HEK293 (cell line): ENCODE measurements around the gene RAD50.

Experiments used
- CTCF ChIA-PET: fragments of 350-600 bp; formaldehyde crosslinking; extraction: SDS; loops from one replicate; lab custom pipeline; 2021; ENCODE audit warnings: antibody characterized with exemption; lab: Yijun Ruan, JAX
- POLR2A ChIA-PET: fragments of 300-600 bp; formaldehyde crosslinking; extraction: SDS; loops from one replicate; lab custom pipeline; 2020; ENCODE audit warnings: antibody characterized with exemption, inconsistent platforms; lab: Yijun Ruan, JAX
- H3K27ac ChIP-seq: fragments of 200-500 bp; sonication (Bioruptor generic); 2 replicates; pipeline ENCODE4 v1.5.1; 2014; ENCODE audit warnings: low read depth, low read length, control low read depth, inconsistent platforms; ENCODE audit errors: extremely low read depth
- H3K36me3 ChIP-seq, 2 experiments: fragments of 200-500 bp in 1 of 2; sonication (Bioruptor generic) in 1 of 2; 1 replicate in 1 of 2; 2 replicates in 1 of 2; pipeline ENCODE4 v1.5.1; 2014 to 2017; ENCODE audit warnings: inconsistent platforms in 2 of 2, low read length in 2 of 2; ENCODE audit not compliant: control insufficient read depth in 2 of 2, insufficient read depth in 1 of 2
- H3K4me1 ChIP-seq: fragments of 200-500 bp; sonication (Bioruptor generic); 2 replicates; pipeline ENCODE4 v1.5.1; 2014; ENCODE audit warnings: mild to moderate bottlenecking, low read length, inconsistent platforms; ENCODE audit not compliant: control insufficient read depth, insufficient read depth
- H3K4me3 ChIP-seq: 2 replicates; pipeline ENCODE4 v1.5.1; 2011; ENCODE audit warnings: low read depth, mild to moderate bottlenecking, control low read depth, low read length, moderate library complexity
- H3K9me3 ChIP-seq: fragments of 200-500 bp; sonication (Bioruptor generic); 2 replicates; pipeline ENCODE4 v1.5.1; 2014; ENCODE audit warnings: low read depth, low read length, inconsistent platforms; ENCODE audit not compliant: control insufficient read depth, insufficient read depth
- CTCF ChIP-seq: fragments of 450-650 bp; formaldehyde crosslinking; IDR thresholded peaks from 2 replicates; pipeline ENCODE4 v1.5.1; 2016; ENCODE audit warnings: missing biosample characterization, missing genetic modification characterization
- FEZF1 ChIP-seq: fragments of 450-650 bp; formaldehyde crosslinking; IDR thresholded peaks from 2 replicates; pipeline ENCODE4 v1.5.1; 2016; ENCODE audit warnings: missing biosample characterization, missing genetic modification characterization
- GLI2 ChIP-seq: fragments of 450-650 bp; formaldehyde crosslinking; IDR thresholded peaks from 2 replicates; pipeline ENCODE4; 2017; ENCODE audit warnings: missing biosample characterization, missing genetic modification characterization, low read depth, borderline replicate concordance
- KLF16 ChIP-seq: fragments of 450-650 bp; formaldehyde crosslinking; IDR thresholded peaks from 2 replicates; pipeline ENCODE4 v1.5.1; 2017; ENCODE audit warnings: missing biosample characterization, missing genetic modification characterization
- MYNN ChIP-seq: fragments of 450-650 bp; formaldehyde crosslinking; IDR thresholded peaks from 2 replicates; pipeline ENCODE4 v1.5.1; 2016; ENCODE audit warnings: missing biosample characterization, missing genetic modification characterization, borderline replicate concordance
- SP2 ChIP-seq: fragments of 450-650 bp; formaldehyde crosslinking; IDR thresholded peaks from 2 replicates; pipeline ENCODE4 v1.5.1; 2016; ENCODE audit warnings: missing biosample characterization, missing genetic modification characterization
- TRIM28 ChIP-seq: IDR thresholded peaks from 2 replicates; pipeline ENCODE4 v1.6.1; 2011; ENCODE audit warnings: low read length, control low read depth, borderline replicate concordance
- ZBTB20 ChIP-seq: fragments of 450-650 bp; formaldehyde crosslinking; IDR thresholded peaks from 2 replicates; pipeline ENCODE4 v1.5.1; 2016; ENCODE audit warnings: missing biosample characterization, missing genetic modification characterization
- ZFP3 ChIP-seq: fragments of 450-650 bp; formaldehyde crosslinking; IDR thresholded peaks from 2 replicates; pipeline ENCODE4 v1.5.1; 2016; ENCODE audit warnings: low read depth, missing biosample characterization, missing genetic modification characterization
- ZNF184 ChIP-seq: fragments of 450-650 bp; IDR thresholded peaks from 2 replicates; pipeline ENCODE4 v1.5.1; 2018; ENCODE audit warnings: missing biosample characterization, mild to moderate bottlenecking, missing genetic modification characterization
- ZNF324 ChIP-seq: fragments of 450-650 bp; formaldehyde crosslinking; IDR thresholded peaks from 2 replicates; pipeline ENCODE4 v1.5.1; 2016; ENCODE audit warnings: missing biosample characterization, missing genetic modification characterization
- ZNF341 ChIP-seq: fragments of 450-650 bp; formaldehyde crosslinking; IDR thresholded peaks from 2 replicates; pipeline ENCODE4; 2016; ENCODE audit warnings: low read depth, missing biosample characterization, missing genetic modification characterization
- ZNF398 ChIP-seq: fragments of 450-650 bp; formaldehyde crosslinking; IDR thresholded peaks from 2 replicates; pipeline ENCODE4 v1.5.1; 2017; ENCODE audit warnings: missing biosample characterization, missing genetic modification characterization
- ZNF426 ChIP-seq: fragments of 450-650 bp; formaldehyde crosslinking; IDR thresholded peaks from 2 replicates; pipeline ENCODE4 v1.5.1; 2017; ENCODE audit warnings: missing biosample characterization, missing genetic modification characterization, mild to moderate bottlenecking, inconsistent platforms, moderate library complexity
- ZNF514 ChIP-seq: fragments of 450-650 bp; formaldehyde crosslinking; IDR thresholded peaks from 2 replicates; pipeline ENCODE4 v1.5.1; 2016; ENCODE audit warnings: missing biosample characterization, missing genetic modification characterization
- ZNF555 ChIP-seq: fragments of 450-650 bp; formaldehyde crosslinking; conservative IDR thresholded peaks from 2 replicates; pipeline ENCODE4 v1.5.1; 2017; ENCODE audit warnings: missing biosample characterization, mild to moderate bottlenecking, missing genetic modification characterization, inconsistent platforms
- ZNF571 ChIP-seq: fragments of 450-650 bp; formaldehyde crosslinking; IDR thresholded peaks from 2 replicates; pipeline ENCODE4 v1.5.0; 2017; ENCODE audit warnings: missing biosample characterization, missing genetic modification characterization
- ZNF626 ChIP-seq: fragments of 450-650 bp; sonication (Bioruptor Pico); formaldehyde crosslinking; IDR thresholded peaks from 2 replicates; pipeline ENCODE4 v1.5.1; 2018; ENCODE audit warnings: missing biosample characterization, missing genetic modification characterization, inconsistent platforms
- ZNF768 ChIP-seq: fragments of 450-650 bp; formaldehyde crosslinking; IDR thresholded peaks from 2 replicates; pipeline ENCODE4 v1.5.1; 2018; ENCODE audit warnings: missing biosample characterization, mild to moderate bottlenecking, missing genetic modification characterization
- ZNF791 ChIP-seq: fragments of 450-650 bp; formaldehyde crosslinking; IDR thresholded peaks from 2 replicates; pipeline ENCODE4 v1.5.1; 2016; ENCODE audit warnings: missing biosample characterization, missing genetic modification characterization
- ZNF830 ChIP-seq: fragments of 450-650 bp; IDR thresholded peaks from 2 replicates; pipeline ENCODE4 v1.5.0; 2018; ENCODE audit warnings: missing biosample characterization, missing genetic modification characterization, low read depth, mild to moderate bottlenecking, moderate library complexity
- TF ChIP-seq, protein P1 (sequence below): fragments of 450-650 bp; formaldehyde crosslinking; IDR thresholded peaks from 2 replicates; pipeline ENCODE4 v1.5.1; 2017; ENCODE audit warnings: missing biosample characterization, missing genetic modification characterization
- TF ChIP-seq, protein P2 (sequence below): fragments of 450-650 bp; formaldehyde crosslinking; IDR thresholded peaks from 2 replicates; pipeline ENCODE4 v1.5.1; 2016; ENCODE audit warnings: missing biosample characterization, missing genetic modification characterization
- TF ChIP-seq, protein P3 (sequence below): fragments of 450-650 bp; formaldehyde crosslinking; IDR thresholded peaks from 2 replicates; pipeline ENCODE4 v1.5.1; 2016; ENCODE audit warnings: missing biosample characterization, missing genetic modification characterization

The RAD50 gene

DNA sequence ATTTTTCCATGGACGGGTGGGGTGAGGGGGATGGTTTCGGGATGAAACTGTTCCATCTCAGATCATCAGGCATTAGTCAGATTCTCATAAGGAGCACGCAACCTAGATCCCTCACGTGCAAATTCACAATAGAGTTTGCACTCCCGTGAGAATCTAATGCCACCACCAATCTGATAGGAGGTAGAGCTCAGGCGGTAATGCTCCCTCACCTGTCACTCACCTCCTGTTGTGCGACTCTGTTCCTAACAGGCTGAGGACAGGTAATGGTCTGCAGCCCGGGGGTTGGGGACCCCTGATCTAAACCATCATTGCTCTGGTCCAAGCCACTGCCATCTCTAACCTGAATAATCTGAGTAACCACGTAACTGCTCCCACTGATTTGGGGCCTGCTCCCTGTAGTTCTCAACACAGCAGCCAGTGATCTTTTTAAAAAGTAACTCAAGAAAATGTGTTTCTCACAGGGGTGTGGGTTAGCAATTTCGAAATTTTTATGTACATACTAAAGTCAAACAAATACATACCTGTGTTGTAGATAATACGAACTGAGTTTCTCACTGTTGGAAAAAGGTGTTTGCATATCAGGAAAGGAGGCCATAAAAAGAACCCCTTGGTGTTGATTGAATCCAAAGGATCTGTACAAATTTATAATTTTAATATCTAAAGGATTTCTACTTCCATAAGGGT lies 89.9 kb downstream of the RAD50 start:
- H3K4me3 ChIP-seq, result no peak overlapping the region
- ChIA-PET CTCF (no interaction called here), POLR2A (no interaction called here)
- H3K4me1 ChIP-seq, result no peaks in the 10 kb centered on the region
- H3K36me3 ChIP-seq, result peaks cover 0 to 23% of the 10 kb centered on the region in 2 experiments; a peak in 2 of 3 replicates
- no peaks in the 10 kb centered on the region for H3K9me3 ChIP-seq
- TF ChIP-seq, protein P1, sequence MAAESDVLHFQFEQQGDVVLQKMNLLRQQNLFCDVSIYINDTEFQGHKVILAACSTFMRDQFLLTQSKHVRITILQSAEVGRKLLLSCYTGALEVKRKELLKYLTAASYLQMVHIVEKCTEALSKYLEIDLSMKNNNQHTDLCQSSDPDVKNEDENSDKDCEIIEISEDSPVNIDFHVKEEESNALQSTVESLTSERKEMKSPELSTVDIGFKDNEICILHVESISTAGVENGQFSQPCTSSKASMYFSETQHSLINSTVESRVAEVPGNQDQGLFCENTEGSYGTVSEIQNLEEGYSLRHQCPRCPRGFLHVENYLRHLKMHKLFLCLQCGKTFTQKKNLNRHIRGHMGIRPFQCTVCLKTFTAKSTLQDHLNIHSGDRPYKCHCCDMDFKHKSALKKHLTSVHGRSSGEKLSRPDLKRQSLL, result no peak
- TF ChIP-seq ZNF398 (tag by site-specific recombination) (no peak), TRIM28 (no peak), ZNF324 (tag by site-specific recombination) (no peak), ZNF184 (tag by site-specific recombination) (no peak), MYNN (tag by site-specific recombination) (no peak)
- no peak overlapping the region for H3K27ac ChIP-seq

DNA sequence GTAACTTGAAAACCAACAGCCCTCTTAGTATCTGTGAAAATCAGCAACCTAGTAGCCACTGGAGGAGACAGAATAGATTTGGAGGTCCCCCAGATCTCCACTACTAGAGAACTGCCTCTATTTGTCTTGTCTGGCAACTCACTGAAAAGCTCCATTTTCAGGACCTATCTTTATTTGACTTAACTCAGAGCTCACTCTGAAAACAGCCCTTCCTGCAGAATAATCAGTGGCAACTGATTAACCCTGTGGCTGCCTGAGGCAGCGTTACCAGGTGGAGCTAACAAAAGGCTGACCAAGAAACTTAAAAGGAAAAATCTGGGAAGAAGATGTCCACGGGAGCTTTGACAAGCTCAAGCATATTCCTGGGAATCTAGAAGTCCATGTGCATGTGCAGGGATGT lies 90.7 kb downstream of the RAD50 start:
- H3K36me3 ChIP-seq, result peaks cover 0 to 16% of the 10 kb centered on the region in 2 experiments; a peak in 2 of 3 replicates
- no peak overlapping the region for H3K4me3 ChIP-seq
- ChIA-PET POLR2A (no interaction called here), CTCF (interaction anchor here (1.2 kb wide), 1 partner anchor 121 kb away, joined by 4 read pairs; no protein-coding TSS in a partner anchor)
- H3K27ac ChIP-seq, result no peak overlapping the region
- H3K4me1 ChIP-seq, result no peaks in the 10 kb centered on the region
- no peaks in the 10 kb centered on the region for H3K9me3 ChIP-seq
- TF ChIP-seq ZNF830 (tag by site-specific recombination), result no peak
- TF ChIP-seq, protein P2, sequence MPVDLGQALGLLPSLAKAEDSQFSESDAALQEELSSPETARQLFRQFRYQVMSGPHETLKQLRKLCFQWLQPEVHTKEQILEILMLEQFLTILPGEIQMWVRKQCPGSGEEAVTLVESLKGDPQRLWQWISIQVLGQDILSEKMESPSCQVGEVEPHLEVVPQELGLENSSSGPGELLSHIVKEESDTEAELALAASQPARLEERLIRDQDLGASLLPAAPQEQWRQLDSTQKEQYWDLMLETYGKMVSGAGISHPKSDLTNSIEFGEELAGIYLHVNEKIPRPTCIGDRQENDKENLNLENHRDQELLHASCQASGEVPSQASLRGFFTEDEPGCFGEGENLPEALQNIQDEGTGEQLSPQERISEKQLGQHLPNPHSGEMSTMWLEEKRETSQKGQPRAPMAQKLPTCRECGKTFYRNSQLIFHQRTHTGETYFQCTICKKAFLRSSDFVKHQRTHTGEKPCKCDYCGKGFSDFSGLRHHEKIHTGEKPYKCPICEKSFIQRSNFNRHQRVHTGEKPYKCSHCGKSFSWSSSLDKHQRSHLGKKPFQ (tag by site-specific recombination), result no peak
- TF ChIP-seq, protein P3, sequence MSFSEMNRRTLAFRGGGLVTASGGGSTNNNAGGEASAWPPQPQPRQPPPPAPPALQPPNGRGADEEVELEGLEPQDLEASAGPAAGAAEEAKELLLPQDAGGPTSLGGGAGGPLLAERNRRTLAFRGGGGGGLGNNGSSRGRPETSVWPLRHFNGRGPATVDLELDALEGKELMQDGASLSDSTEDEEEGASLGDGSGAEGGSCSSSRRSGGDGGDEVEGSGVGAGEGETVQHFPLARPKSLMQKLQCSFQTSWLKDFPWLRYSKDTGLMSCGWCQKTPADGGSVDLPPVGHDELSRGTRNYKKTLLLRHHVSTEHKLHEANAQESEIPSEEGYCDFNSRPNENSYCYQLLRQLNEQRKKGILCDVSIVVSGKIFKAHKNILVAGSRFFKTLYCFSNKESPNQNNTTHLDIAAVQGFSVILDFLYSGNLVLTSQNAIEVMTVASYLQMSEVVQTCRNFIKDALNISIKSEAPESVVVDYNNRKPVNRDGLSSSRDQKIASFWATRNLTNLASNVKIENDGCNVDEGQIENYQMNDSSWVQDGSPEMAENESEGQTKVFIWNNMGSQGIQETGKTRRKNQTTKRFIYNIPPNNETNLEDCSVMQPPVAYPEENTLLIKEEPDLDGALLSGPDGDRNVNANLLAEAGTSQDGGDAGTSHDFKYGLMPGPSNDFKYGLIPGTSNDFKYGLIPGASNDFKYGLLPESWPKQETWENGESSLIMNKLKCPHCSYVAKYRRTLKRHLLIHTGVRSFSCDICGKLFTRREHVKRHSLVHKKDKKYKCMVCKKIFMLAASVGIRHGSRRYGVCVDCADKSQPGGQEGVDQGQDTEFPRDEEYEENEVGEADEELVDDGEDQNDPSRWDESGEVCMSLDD (tag by site-specific recombination), result no peak
- TF ChIP-seq ZNF626 (tag by site-specific recombination), result no peak
- TF ChIP-seq ZFP3 (tag by site-specific recombination), result no peak
- no peak for TF ChIP-seq ZBTB20 (tag by site-specific recombination)
- no peak for TF ChIP-seq ZNF514 (tag by site-specific recombination)
- TF ChIP-seq ZNF341 (tag by site-specific recombination), result no peak
- no peak for TF ChIP-seq ZNF791 (tag by site-specific recombination)
- TF ChIP-seq CTCF (tag by site-specific recombination), result no peak
- TF ChIP-seq ZNF426 (tag by site-specific recombination), result no peak
- TF ChIP-seq SP2 (tag by site-specific recombination), result no peak
- TF ChIP-seq ZNF768 (tag by site-specific recombination), result no peak
- no peak for TF ChIP-seq ZNF555 (tag by site-specific recombination)
- TF ChIP-seq GLI2 (tag by site-specific recombination), result no peak
- TF ChIP-seq KLF16 (tag by site-specific recombination), result no peak
- TF ChIP-seq ZNF571 (tag by site-specific recombination), result no peak
- no peak for TF ChIP-seq FEZF1
